ENCODE results near the gene BCLAF1. TPM values are rescaled to one million over a fixed set of nuclear protein-coding genes. Genes with fewer than 3 reads are reported as not detected.

BCLAF1 gene
- total and polyA plus RNA-seq, 2 of the 8 experiments (the other 6 are each of a cell fraction or from before 2014, with no cell fraction given) = 30.5 to 230 TPM

GRCh38 chr6:136315594-136315993, 25.9 kb upstream of the BCLAF1 start:
- H2BK15ac ChIP-seq (ENCODE audit: low read length) = no peak overlapping the region
- DNase-seq (ENCODE audit: low read depth in 1 of 2, low spot score in 2 of 2) = no peak
- no peak overlapping the region for H3K27ac ChIP-seq (ENCODE audit: low read depth, low read length)
- no peak overlapping the region for H3K23ac ChIP-seq (ENCODE audit: insufficient read length)
- no peaks in the 10 kb centered on the region for H3K79me2 ChIP-seq (ENCODE audit: control insufficient read depth in 1 of 2, insufficient read depth in 2 of 2, low read length in 2 of 2)
- H3K4me3 ChIP-seq (ENCODE audit: extremely low read depth in 1 of 4, insufficient read depth in 2 of 4, low read depth in 3 of 4, low read length in 4 of 4) = no peak overlapping the region
- no peaks in the 10 kb centered on the region for H4K20me1 ChIP-seq (replicated peaks in 1 of 2; ENCODE audit: control insufficient read depth in 1 of 2, insufficient read depth in 2 of 2, low read length in 2 of 2)
- no peak overlapping the region for H2BK20ac ChIP-seq (ENCODE audit: low read length)
- FAIRE-seq = no peak
- H2BK12ac ChIP-seq (ENCODE audit: low read depth, low read length) = no peak overlapping the region
- H3K9me3 ChIP-seq (ENCODE audit: insufficient read depth in 2 of 2, low read depth in 1 of 2, low read length in 1 of 2) = no peaks in the 10 kb centered on the region
- no peaks in the 10 kb centered on the region for H3K36me3 ChIP-seq (ENCODE audit: control insufficient read depth in 2 of 4, insufficient read depth in 4 of 4, low read length in 3 of 4)
- H3K4me1 ChIP-seq (replicated peaks in 1 of 4; ENCODE audit: control insufficient read depth in 3 of 4, insufficient read depth in 4 of 4, low read length in 3 of 4) = no peaks in the 10 kb centered on the region
- ChIA-PET POLR2A (ENCODE audit: partially characterized antibody) (interaction anchor here (1.2 kb wide), 1 partner anchor 26 kb away, joined by 3 read pairs; the partner anchor contains the start of gene BCLAF1), CTCF (ENCODE audit: partially characterized antibody) (interaction anchor here (0.5 to 1.5 kb wide), 8 partner anchors 13 to 718 kb away, joined by 3 to 5 read pairs (median 4); no protein-coding TSS in a partner anchor)
- no peak overlapping the region for H4K8ac ChIP-seq (ENCODE audit: extremely low read depth, insufficient read depth, low read length)
- no peak overlapping the region for H2AK5ac ChIP-seq (ENCODE audit: low read depth, low read length)
- H3K14ac ChIP-seq (ENCODE audit: insufficient read length) = no peak overlapping the region
- no peak overlapping the region for H3K56ac ChIP-seq (replicated peaks; ENCODE audit: insufficient read length, low read depth, low read length)
- H3K9ac ChIP-seq (replicated peaks in 1 of 4; ENCODE audit: extremely low read depth in 1 of 4, low read depth in 3 of 4, low read length in 3 of 4) = no peak overlapping the region
- no peak overlapping the region for H3K18ac ChIP-seq (ENCODE audit: extremely low read depth, low read length)
- WGBS, 2 experiments (ENCODE audit: extremely low coverage in 1 of 2, insufficient coverage in 1 of 2, insufficient read length in 1 of 2, insufficient replicate concordance in 2 of 2, low coverage in 1 of 2, low lambda C conversion rate in 2 of 2, missing lambda C conversion rate in 1 of 2) = 87% methylated on average over 4 of the region's 4 CpGs; no CpG with 5 or more reads in 1 of the 2 experiments
- no peak overlapping the region for H3K4me2 ChIP-seq (ENCODE audit: insufficient read depth in 1 of 2, low read depth in 2 of 2, low read length in 2 of 2)
- no peak overlapping the region for H4K91ac ChIP-seq (replicated peaks; ENCODE audit: insufficient read length, low read length)
- no peak overlapping the region for H2BK120ac ChIP-seq (replicated peaks; ENCODE audit: low read depth, low read length)
- H3K79me1 ChIP-seq (ENCODE audit: low read depth, low read length) = no peaks in the 10 kb centered on the region
- no peak overlapping the region for H4K5ac ChIP-seq (ENCODE audit: insufficient read length, low read depth, low read length)
- no peak overlapping the region for H3K4ac ChIP-seq (replicated peaks; ENCODE audit: insufficient read length, low read depth, low read length)
- no peak overlapping the region for H2BK5ac ChIP-seq (ENCODE audit: low read depth, low read length)
- no peaks in the 10 kb centered on the region; the same call in 1 of the 2 replicates for H3K23me2 ChIP-seq (ENCODE audit: low read depth, low read length)
- H3K27me3 ChIP-seq (replicated peaks in 1 of 4; ENCODE audit: control insufficient read depth in 3 of 4, extremely low read depth in 1 of 4, insufficient read depth in 3 of 4, low read length in 3 of 4) = no peaks in the 10 kb centered on the region
- no peak overlapping the region for H2AFZ ChIP-seq (ENCODE audit: low read length)
- TF ChIP-seq RNF2 (IDR thresholded peaks at IDR 0.05; ENCODE audit: borderline replicate concordance, low read depth, low read length, missing control alignments, poor library complexity, severe bottlenecking) (no peak), CEBPB (IDR thresholded peaks at IDR 0.05; ENCODE audit: low read depth, low read length) (no peak), NANOG (IDR thresholded peaks at IDR 0.05; ENCODE audit: insufficient read depth, low read depth, low read length, poor library complexity, severe bottlenecking) (no peak), SRF (IDR thresholded peaks at IDR 0.05; ENCODE audit: low read depth, low read length) (no peak), RFX5 (IDR thresholded peaks at IDR 0.05; ENCODE audit: borderline replicate concordance, low read depth, low read length) (no peak), POLR2AphosphoS5 (IDR thresholded peaks at IDR 0.05; ENCODE audit: low read depth, low read length) (no peak), YY1 (IDR thresholded peaks at IDR 0.05; ENCODE audit: low read depth, low read length) (no peak), CTCF (IDR thresholded peaks at IDR 0.05; ENCODE audit: control extremely low read depth in 1 of 3, insufficient read depth in 1 of 3, low read depth in 1 of 3, low read length in 3 of 3) (no peak), SIX5 (IDR thresholded peaks at IDR 0.05; ENCODE audit: low read depth, low read length) (no peak), RXRA (IDR thresholded peaks at IDR 0.05; ENCODE audit: insufficient read depth, low read depth, low read length) (no peak), CHD1 (IDR thresholded peaks at IDR 0.05; ENCODE audit: low read depth, low read length) (no peak), JUN (IDR thresholded peaks at IDR 0.05; ENCODE audit: low read depth, low read length) (no peak)

All from H1 (cell line).